ENCODE measurements around the gene DRD4. TPM values are rescaled to one million over a fixed set of nuclear protein-coding genes. Genes with fewer than 3 reads are reported as not detected.

DRD4 gene
- total RNA-seq, result under 1 TPM in 2 of 4 donors, not detected in 2; 0.88 to 0.89 TPM

DNA sequence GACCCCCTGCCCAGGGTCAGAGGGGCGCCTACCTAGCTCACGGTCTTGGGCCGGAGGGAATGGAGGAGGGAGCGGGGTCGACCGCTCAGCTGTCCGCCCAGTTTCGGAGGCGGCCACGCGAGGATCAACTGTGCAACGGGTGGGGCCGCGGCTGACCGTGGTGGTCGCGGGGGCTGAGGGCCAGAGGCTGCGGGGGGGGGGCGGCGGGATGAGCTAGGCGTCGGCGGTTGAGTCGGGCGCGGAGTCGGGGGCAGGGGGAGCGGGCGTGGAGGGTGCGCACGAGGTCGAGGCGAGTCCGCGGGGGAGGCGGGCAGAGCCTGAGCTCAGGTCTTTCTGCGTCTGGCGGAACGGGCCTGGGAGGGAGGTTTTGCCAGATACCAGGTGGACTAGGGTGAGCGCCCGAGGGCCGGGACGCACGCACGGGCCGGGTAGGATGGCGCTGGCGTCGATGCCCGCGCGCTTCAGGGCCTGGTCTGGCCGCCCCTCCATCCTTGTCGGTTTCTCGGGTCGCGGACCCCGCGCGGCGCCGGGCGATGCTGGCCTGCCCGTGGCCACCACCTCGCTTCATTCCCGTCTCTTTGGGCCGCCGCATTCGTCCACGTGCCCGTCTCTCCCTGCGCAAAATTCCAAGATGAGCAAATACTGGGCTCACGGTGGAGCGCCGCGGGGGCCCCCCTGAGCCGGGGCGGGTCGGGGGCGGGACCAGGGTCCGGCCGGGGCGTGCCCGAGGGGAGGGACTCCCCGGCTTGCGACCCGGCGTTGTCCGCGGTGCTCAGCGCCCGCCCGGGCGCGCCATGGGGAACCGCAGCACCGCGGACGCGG, at the start of gene DRD4:
TSS of gene DRD4 (plus strand) at position 759 of the 822 bp plus-strand sequence. CDS start at position 795, 36 bp downstream.
- Histone ChIP-seq H3K9me3 (no peaks in the 10 kb centered on the region), H3K36me3 (no peaks in the 10 kb centered on the region), H3K27me3 (no peaks in the 10 kb centered on the region), H3K4me3 (replicated peaks in 1 of 3) (no peak within 1 kb of the TSS), H3K27ac (no peak within 1 kb of the TSS), H3K4me1 (peaks cover 0 to 44% of the 10 kb centered on the region in 2 donors)
- intact Hi-C loops (cut with DNase I), result no loop called here
- TF ChIP-seq CTCF (IDR thresholded peaks at IDR 0.05) (no peak), POLR2A (IDR thresholded peaks at IDR 0.05) (no peak)
- WGBS, 2 donors, result 30% methylated on average over 18 of the region's 100 CpGs; no CpG with 5 or more reads in 1 of the 2 donors
- peak in 1 of 2 donors; percentile 26 for DNase-seq

DNA sequence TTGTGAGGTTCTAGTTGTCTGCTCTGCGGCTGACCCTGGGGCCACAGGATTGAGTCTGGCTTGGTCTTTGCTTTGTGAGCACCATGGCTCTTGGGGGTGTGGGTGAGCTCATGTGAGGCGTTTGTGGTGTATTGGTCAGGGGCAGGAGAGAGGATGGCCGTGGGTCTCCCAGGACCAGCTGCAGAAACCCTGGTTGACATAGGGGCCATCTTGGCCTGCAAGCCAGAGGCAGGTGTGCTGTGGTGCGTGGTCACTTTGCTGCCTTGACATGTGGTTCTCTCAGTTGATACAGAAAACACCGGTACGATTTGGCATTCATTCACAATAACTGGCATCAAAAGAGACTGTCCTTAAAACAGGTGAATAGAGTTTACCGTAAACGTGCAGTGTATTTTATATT, 49.5 kb upstream of the DRD4 start:
- Histone ChIP-seq H3K4me3 (replicated peaks in 1 of 3) (no peak overlapping the region), H3K36me3 (peaks cover 24 to 54% of the 10 kb centered on the region in 2 donors), H3K27ac (no peak overlapping the region), H3K4me1 (no peaks in the 10 kb centered on the region), H3K27me3 (no peaks in the 10 kb centered on the region), H3K9me3 (no peaks in the 10 kb centered on the region)
- no peak for TF ChIP-seq POLR2A (IDR thresholded peaks at IDR 0.05)
- TF ChIP-seq CTCF (IDR thresholded peaks at IDR 0.05), result no peak
- intact Hi-C loops (cut with DNase I), result no loop called here
- 89 to 91% methylated on average over 8 of the region's 8 CpGs for WGBS, 2 donors
- DNase-seq, result no peak

DNA sequence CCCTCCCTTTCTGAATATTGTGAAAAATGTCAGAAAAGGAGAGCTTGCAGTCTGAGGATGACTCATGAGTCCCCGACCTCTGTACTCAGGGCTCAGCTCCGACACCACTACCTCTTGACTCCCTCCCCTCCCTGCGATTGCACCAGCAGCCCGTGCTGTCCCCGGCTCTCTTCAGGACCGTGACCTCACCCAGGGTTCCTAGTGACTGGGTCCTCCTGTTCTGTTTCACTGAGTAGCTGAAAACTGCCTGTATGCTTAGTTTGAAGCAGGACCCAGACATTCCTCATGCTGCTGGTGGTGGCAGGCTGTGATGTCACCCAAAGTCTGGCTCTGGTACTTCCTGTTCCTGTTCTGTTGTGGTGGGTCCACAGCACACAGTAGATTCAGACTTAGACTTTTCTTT, 49.1 kb upstream of the DRD4 start:
- no peak for DNase-seq
- intact Hi-C loops (cut with DNase I), result no loop called here

DNA sequence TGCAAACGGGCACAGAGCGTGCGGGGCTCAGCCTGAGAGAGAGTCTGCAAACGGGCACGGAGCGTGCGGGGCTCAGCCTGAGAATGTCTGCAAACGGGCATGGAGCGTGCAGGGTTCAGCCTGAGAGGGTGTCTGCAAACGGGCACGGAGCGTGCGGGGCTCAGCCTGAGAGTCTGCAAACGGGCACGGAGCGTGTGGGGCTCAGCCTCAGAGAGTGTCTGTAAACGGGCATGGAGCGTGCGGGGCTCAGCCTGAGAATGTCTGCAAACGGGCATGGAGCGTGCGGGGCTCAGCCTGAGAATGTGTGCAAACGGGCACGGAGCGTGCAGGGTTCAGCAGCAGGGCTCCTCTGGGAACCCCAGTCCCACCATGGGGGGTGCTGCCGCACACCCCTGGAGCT, 47.3 kb upstream of the DRD4 start:
- Histone ChIP-seq H3K27ac (no peak overlapping the region), H3K4me1 (no peaks in the 10 kb centered on the region), H3K9me3 (no peaks in the 10 kb centered on the region), H3K36me3 (peaks cover 39 to 61% of the 10 kb centered on the region in 2 donors), H3K27me3 (no peaks in the 10 kb centered on the region), H3K4me3 (replicated peaks in 1 of 3) (no peak overlapping the region)
- 92% methylated on average over 26 of the region's 26 CpGs for WGBS, 2 donors
- TF ChIP-seq POLR2A (IDR thresholded peaks at IDR 0.05) (no peak), CTCF (IDR thresholded peaks at IDR 0.05) (no peak)
- intact Hi-C loops (cut with DNase I), result no loop called here
- DNase-seq, result no peak

More for the DNA sequence above, 49.1 kb upstream of the DRD4 start:
- Histone ChIP-seq H3K9me3 (no peaks in the 10 kb centered on the region), H3K4me3 (replicated peaks in 1 of 3) (no peak overlapping the region), H3K27ac (no peak overlapping the region), H3K36me3 (peaks cover 29 to 57% of the 10 kb centered on the region in 2 donors), H3K27me3 (no peaks in the 10 kb centered on the region), H3K4me1 (no peaks in the 10 kb centered on the region)
- TF ChIP-seq CTCF (IDR thresholded peaks at IDR 0.05) (no peak), POLR2A (IDR thresholded peaks at IDR 0.05) (no peak)
- 71 to 78% methylated on average over 6 of the region's 6 CpGs for WGBS, 2 donors

- no peaks in the 10 kb centered on the region for H3K4me1 ChIP-seq
- H3K9me3 ChIP-seq, result no peaks in the 10 kb centered on the region
- 78 to 80% methylated on average over 11 of the region's 11 CpGs for WGBS, 2 donors
- TF ChIP-seq POLR2A (IDR thresholded peaks at IDR 0.05) (no peak), CTCF (IDR thresholded peaks at IDR 0.05) (no peak)
- H3K36me3 ChIP-seq, result peaks cover 39 to 66% of the 10 kb centered on the region in 2 donors
- intact Hi-C loops (cut with DNase I), result no loop called here
- no peaks in the 10 kb centered on the region for H3K27me3 ChIP-seq
- no peak for DNase-seq
- H3K4me3 ChIP-seq (replicated peaks in 1 of 3), result no peak overlapping the region
- H3K27ac ChIP-seq, result no peak overlapping the region
Measured at GRCh38 chr11:590997-591396, 46.1 kb upstream of the DRD4 start.

All from thyroid gland (tissue), 4 donors.